ENCODE measurements around the gene ABHD1. TPM values are rescaled to one million over a fixed set of nuclear protein-coding genes. Genes with fewer than 3 reads are reported as not detected.
A peak's percentile ranks its signal among the peaks of the same experiment; 100 is the strongest.
"Not testable (repeated sequence)": the region's sequence is repeated elsewhere in the genome, so short reads cannot be mapped to it uniquely, and the experiment has no call there.

Gene ABHD1
- total RNA-seq, 1 experiment from 2014 or later: not detected

DNA sequence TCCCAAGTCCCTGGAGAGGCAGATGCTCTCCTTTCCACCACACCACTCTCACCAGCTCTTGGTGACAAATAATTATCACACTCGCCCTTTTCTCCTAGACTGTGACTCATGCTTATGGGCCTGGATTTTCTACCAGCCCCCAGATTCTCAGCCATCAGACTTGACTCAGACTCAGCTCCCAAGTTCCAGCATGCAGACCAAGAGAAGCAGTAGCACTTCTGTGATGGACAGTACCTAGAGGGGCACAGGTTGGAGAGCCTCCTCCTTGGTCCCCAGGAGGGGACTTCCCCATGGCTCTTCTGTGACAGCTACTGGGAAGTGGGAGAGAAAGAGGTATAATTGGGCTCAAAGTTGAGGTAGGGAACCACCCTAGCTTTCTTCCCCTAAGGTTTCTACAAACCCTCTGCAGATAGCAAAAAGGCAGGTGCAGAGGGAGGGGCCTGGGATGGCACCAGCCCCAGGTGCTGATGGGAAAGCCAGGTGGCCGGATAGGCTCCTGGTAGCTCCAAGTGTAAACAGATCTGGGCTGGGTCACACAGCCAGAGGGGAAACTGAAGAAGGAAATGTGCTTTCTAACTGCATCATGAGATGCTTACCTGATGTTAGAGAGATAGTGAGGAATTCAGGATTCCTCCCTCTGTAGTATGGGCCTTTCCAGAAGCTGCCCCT lies 29.3 kb downstream of the ABHD1 start:
- DNase-seq: no peak
- H3K36me3 ChIP-seq (replicated peaks; ENCODE audit: control insufficient read depth, insufficient read depth, low read length): no peaks in the 10 kb centered on the region
- H3K4me3 ChIP-seq (ENCODE audit: insufficient read depth, low read depth, low read length): no peak overlapping the region
- no peaks in the 10 kb centered on the region for H3K27me3 ChIP-seq (ENCODE audit: control insufficient read depth, insufficient read depth, low read length)

DNA sequence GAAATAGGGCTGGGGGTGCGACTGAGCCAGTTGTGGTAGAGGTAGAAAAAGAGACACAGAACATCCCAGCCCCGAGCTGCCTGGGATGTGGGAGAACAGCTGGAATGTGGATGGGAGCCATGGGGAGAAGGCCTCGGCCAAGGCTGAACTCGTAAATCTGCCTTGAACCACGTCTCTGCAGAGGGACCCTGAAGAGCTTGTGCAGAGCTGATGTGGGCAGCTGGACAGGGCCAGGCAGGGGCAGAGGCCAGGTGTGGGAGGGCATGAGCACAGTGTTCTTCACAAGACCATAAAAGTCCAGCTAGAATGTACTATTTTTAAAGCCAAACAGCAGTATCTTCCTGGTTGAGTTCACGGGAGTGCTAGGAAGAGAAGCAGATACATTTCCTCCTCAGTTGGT lies 30.9 kb downstream of the ABHD1 start:
- no peak for DNase-seq

DNA sequence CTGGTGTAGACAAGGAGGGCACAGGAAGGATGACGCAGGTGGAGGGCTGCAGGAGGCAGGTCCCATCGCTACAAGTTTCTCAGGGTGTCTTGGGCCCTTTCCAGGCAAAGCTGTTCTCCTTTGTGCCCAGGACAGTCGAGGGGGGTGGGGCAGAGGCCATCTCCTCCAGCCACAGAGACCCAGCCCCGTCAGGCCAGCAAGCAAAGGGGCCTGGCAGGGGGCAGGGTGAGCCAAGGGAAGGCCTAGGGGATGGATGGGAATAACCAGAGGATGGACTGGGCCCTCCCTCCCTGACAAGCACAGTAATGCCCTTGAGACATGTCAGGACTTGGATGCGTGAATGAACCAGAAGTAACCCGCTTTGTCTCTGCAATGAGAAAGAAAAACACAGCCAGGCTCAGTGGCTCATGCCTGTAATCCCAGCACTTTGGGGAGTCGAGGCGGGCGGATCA lies 31.5 kb downstream of the ABHD1 start:
- DNase-seq: peak; percentile 56
- H3K4me3 ChIP-seq (ENCODE audit: insufficient read depth, low read depth, low read length): no peak overlapping the region
- H3K27me3 ChIP-seq (ENCODE audit: control insufficient read depth, insufficient read depth, low read length): no peaks in the 10 kb centered on the region
- no peaks in the 10 kb centered on the region for H3K36me3 ChIP-seq (replicated peaks; ENCODE audit: control insufficient read depth, insufficient read depth, low read length)

More for the DNA sequence above, 30.9 kb downstream of the ABHD1 start:
- Histone ChIP-seq H3K36me3 (replicated peaks; ENCODE audit: control insufficient read depth, insufficient read depth, low read length) (no peaks in the 10 kb centered on the region), H3K27me3 (ENCODE audit: control insufficient read depth, insufficient read depth, low read length) (no peaks in the 10 kb centered on the region), H3K4me3 (ENCODE audit: insufficient read depth, low read depth, low read length) (no peak overlapping the region)

DNA sequence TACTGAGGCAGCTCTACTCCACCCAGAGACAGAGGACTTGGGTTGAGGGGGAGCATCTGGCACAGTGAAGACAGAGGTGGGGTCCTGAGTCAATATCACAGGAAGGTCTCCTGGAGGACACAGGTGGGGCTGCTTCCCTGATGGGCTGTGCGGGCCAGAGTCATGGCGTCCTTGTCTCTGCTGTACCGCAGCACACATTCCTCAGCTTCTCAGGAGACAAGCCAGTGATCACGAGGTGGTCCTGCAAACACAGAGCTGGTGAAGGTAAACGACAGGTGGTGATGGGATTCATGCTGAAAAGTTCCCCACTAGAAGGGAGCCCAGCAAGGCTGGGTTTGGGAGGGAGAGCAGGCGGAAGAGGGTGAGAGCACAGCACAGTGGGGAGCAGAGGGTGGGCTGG lies 34.9 kb downstream of the ABHD1 start:
- Histone ChIP-seq H3K36me3 (replicated peaks; ENCODE audit: control insufficient read depth, insufficient read depth, low read length) (no peaks in the 10 kb centered on the region), H3K4me3 (ENCODE audit: insufficient read depth, low read depth, low read length) (no peak overlapping the region), H3K27me3 (ENCODE audit: control insufficient read depth, insufficient read depth, low read length) (no peaks in the 10 kb centered on the region)
- no peak for DNase-seq

DNA sequence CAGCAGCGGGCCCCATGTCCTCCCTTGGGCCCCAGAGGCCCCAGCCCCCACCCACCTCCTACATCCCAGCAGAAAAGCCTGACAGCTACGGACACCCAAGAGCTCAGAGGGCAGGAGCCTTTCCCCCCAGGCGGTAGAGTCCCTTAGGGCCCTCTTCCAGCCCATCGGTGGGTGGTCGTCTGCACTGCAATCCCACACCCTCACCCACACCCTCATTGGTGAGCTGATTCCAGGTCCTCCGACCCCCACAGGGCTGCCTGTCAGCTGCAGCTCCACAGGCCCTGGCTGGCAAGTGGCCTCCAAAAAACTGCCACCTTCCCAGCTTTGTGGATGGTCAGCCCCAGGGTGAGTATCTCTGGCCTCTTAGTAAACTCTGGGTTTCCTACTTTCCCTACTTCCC lies 35.7 kb downstream of the ABHD1 start:
- Histone ChIP-seq H3K36me3 (replicated peaks; ENCODE audit: control insufficient read depth, insufficient read depth, low read length) (no peaks in the 10 kb centered on the region), H3K4me3 (ENCODE audit: insufficient read depth, low read depth, low read length) (no peak overlapping the region), H3K27me3 (ENCODE audit: control insufficient read depth, insufficient read depth, low read length) (no peaks in the 10 kb centered on the region)
- DNase-seq: no peak

DNA sequence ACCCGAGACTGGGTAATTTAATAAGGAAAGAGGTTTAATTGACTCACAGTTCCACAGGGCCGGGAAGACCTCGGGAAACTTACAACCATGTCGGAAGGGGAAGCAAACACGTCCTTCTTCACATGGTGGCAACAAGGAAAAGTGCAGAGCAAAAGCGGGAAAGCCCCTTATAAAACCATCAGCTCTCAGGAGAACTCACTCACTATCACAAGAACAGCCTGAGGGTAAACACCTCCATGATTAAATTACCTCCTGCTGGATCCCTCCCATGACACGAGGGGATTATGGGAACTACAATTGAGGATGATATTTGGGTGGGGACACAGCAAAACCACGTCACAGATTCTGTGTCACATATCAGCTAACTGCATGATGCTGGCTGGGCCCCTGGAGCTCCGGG lies 36.6 kb downstream of the ABHD1 start:
- DNase-seq: no peak
- Histone ChIP-seq H3K36me3 (replicated peaks; ENCODE audit: control insufficient read depth, insufficient read depth, low read length) (no peaks in the 10 kb centered on the region), H3K27me3 (ENCODE audit: control insufficient read depth, insufficient read depth, low read length) (no peaks in the 10 kb centered on the region), H3K4me3 (ENCODE audit: insufficient read depth, low read depth, low read length) (no peak overlapping the region)

DNA sequence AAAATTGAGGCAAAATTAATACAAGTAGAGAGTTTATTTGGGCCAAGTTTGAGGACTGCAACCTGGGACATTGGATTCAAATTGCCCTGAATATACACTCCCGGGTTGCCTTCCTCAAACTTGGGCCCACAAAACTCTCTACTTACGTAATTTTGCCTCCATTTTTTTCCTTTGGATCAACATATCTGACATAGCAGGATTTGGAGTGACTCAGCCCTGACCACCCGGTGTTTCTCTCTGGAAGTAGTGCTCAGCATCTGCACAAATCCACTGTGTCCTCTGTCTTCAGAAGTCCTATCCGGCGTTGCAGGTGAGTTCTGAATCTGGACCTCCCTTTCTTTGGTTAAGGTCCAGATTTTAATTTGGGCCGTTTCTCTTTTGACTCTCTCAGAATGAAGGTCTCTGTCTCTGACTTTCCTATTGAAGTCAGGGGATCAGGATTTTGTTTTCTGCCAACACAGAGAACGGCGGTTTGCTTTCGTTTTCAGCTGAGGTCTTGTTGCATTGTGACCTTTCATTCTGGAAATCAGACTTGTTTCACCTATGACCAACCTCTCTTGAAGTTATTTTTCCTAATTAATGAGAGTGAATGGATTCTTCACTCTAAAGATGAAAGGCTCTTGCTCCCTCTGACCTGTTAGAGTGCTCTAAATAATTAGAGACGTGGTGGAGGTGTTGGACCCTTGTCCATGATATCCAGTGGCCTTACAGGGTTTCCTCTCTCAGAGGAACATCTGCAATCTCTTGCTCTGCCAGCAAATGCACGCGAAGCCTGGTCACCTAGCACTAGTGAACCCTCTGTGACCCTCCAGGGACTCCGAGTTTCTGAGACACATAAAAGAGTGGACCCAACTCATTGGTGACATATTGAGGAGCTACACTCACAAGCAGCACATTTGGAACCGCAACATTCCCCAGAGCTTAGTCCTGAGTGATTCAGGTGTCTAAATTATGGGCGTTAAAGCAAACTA lies 38.8 kb downstream of the ABHD1 start:
- DNase-seq: no peak
- Histone ChIP-seq H3K27me3 (ENCODE audit: control insufficient read depth, insufficient read depth, low read length) (no peaks in the 10 kb centered on the region), H3K4me3 (ENCODE audit: insufficient read depth, low read depth, low read length) (no peak overlapping the region), H3K36me3 (replicated peaks; ENCODE audit: control insufficient read depth, insufficient read depth, low read length) (no peaks in the 10 kb centered on the region)

DNA sequence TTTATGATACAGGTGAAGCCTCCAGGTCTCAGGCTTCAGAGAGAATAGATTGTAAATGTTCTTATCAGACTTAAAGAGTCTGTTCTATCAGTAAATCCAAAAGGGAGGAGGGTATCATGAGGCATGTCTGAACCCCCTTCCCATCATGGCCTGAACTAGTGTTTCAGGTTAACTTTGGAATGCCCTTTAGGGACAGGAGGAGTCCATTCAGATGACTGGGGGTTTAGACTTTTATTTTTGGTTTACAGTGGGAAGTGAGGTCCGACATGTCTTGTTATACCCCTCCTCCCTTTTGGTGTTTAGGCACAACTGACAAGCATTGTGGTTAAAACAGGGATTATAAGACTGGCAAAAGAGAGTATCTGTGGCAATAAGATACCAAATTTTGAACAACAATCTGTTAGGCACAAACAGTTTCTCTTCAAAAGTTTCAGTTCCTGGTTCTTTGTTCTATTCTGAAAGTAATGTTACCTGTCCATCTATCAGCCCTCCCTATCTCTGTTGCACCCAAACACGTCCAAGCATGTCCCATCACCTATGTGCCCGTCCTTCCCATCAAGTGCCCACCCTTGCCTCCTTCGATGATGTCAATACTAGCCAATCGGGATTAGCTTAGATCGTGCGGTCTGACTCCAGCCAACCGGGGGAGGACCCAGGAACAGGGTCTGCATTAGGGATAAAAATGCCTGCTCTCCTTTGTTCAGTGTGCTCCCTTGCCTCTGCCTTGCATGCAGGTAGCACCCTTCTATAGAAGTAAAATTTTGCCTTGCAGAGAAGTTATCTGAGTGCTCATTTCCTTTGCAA lies 41.5 kb downstream of the ABHD1 start:
- no peaks in the 10 kb centered on the region for H3K27me3 ChIP-seq (ENCODE audit: control insufficient read depth, insufficient read depth, low read length)
- DNase-seq: no peak
- no peaks in the 10 kb centered on the region for H3K36me3 ChIP-seq (replicated peaks; ENCODE audit: control insufficient read depth, insufficient read depth, low read length)

DNA sequence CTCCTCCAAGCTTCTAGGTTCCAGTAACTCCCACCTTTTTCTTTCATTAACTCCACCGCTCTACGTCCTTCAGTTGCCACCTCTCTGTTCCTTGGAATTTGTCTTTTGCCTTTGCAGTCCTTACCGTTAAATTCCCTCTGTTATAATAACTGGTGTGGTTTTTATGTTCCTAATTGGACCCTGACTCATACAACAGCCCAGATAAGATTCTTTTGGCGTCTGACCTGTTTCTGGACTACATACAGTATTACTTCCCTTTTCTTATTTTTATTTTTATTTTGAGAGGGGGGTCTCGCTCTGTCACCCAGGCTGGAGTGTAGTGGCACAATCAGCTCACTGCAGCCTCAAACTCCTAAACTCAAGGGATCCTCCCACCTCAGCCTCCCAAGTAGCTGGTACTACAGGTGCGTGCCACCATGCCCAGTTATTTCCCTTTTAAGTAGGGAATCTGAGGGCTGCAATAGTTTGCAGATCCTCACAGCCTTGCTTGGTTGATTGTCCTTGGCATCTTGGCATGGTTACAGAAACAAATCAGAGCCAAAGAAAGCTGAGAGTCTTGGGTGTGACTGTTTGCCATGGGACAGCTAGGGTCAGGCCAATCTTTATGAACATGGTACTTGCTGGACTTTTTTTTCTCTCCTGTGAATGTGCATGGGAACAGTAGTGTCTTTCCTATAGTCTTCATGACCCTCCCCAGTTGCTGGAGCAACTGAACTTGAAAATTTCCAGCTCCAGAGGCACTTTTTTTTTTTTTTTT lies 47.1 kb downstream of the ABHD1 start:
- Histone ChIP-seq H3K36me3 (replicated peaks; ENCODE audit: control insufficient read depth, insufficient read depth, low read length) (no peaks in the 10 kb centered on the region), H3K27me3 (ENCODE audit: control insufficient read depth, insufficient read depth, low read length) (no peaks in the 10 kb centered on the region; the same call in 1 of the 2 replicates), H3K4me3 (ENCODE audit: insufficient read depth, low read depth, low read length) (no peak overlapping the region)
- no peak for DNase-seq

More for the DNA sequence above, 41.5 kb downstream of the ABHD1 start:
- no peak overlapping the region for H3K4me3 ChIP-seq (ENCODE audit: insufficient read depth, low read depth, low read length)

DNA sequence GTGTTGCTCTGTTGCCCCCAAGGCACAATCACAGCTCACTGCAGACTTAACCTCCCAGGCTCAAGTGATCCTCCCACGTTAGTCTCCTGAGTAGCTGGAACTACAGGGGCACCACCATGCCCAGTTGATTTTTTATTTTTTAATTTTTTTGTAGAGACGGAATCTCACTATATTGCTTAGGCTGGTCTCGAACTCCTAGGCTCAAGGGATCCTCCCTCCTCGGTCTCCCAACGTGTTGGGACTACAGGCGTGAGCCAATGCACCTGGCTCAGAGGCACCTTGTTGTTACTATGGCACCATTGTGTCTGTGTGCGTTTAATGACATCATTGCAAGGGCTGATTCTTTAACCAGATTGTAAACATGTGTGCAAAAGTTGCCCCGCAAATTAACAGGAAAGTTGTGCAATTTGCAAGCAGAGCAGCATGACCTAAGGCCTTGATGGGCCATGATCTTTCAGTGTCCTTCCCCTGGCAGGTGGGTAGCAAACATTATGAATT lies 47.8 kb downstream of the ABHD1 start:
- H3K36me3 ChIP-seq (replicated peaks; ENCODE audit: control insufficient read depth, insufficient read depth, low read length): no peaks in the 10 kb centered on the region
- no peak for DNase-seq
- no peak overlapping the region for H3K4me3 ChIP-seq (ENCODE audit: insufficient read depth, low read depth, low read length)
- H3K27me3 ChIP-seq (ENCODE audit: control insufficient read depth, insufficient read depth, low read length): no peaks in the 10 kb centered on the region; the same call in 1 of the 2 replicates

DNA sequence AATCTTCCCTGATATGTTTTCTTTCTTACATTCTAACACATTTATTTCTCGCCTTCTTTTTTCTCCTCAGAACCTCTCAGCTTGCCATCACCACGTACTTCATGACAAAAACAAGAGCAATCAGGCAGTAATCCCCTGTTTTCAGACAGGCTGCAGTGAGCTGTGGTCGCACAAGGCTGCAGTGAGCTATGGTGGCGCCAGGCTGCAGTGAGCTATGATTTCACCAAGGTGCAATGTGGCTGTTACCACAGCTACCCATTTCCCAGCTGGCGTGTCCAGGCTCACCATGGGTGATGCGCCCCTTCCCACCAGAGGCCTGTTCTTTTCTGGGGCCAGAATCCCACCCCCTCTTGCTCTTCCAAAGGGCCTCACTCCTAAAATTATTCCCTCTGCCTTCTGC lies 51.0 kb downstream of the ABHD1 start:
- Histone ChIP-seq H3K4me3 (ENCODE audit: insufficient read depth, low read depth, low read length) (no peak overlapping the region), H3K27me3 (ENCODE audit: control insufficient read depth, insufficient read depth, low read length) (no peaks in the 10 kb centered on the region; the same call in 1 of the 2 replicates), H3K36me3 (replicated peaks; ENCODE audit: control insufficient read depth, insufficient read depth, low read length) (no peaks in the 10 kb centered on the region)
- DNase-seq: no peak

DNA sequence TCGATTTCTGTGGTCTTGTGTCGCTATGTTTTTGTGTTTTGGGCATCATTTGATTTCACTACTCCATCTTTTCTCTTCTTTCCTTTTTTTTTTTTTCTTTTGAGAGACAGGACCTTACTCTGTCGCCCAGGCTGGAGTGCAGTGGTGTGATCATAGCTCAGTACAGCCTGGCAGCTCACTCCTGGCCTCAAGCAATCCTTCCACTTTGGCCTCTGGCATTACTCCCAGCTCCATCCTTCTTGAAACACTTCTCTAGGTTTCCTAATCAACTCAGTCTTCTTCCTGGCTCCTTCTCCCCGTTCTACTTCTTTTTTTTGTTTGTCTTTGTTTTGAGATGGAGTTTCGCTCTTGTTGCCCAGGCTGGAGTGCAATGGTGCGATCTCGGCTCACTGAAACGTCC lies 51.7 kb downstream of the ABHD1 start:
- H3K27me3 ChIP-seq (ENCODE audit: control insufficient read depth, insufficient read depth, low read length): no peaks in the 10 kb centered on the region; the same call in 1 of the 2 replicates
- H3K4me3 ChIP-seq (ENCODE audit: insufficient read depth, low read depth, low read length): no peak overlapping the region
- no peaks in the 10 kb centered on the region for H3K36me3 ChIP-seq (replicated peaks; ENCODE audit: control insufficient read depth, insufficient read depth, low read length)
- no peak for DNase-seq

DNA sequence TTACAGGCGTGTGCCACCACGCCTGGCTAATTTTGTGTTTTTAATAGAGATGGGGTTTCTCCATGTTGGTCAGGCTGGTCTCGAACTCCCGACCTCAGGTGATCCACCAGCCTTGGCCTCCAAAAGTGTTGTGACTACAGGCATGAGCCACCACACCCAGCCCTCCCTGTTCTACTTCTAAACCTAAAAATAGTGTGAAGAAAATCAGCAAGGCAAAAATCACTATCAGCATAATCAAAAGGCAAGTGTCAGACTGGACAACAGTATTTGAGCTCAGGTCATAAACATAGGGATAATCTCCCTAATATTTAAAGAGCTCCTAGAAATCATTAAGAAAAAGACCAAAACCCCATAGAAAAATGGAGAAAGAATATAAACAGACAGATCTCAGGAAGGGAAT lies 52.2 kb downstream of the ABHD1 start:
- H3K36me3 ChIP-seq (replicated peaks; ENCODE audit: control insufficient read depth, insufficient read depth, low read length); DNase-seq; H3K27me3 ChIP-seq (ENCODE audit: control insufficient read depth, insufficient read depth, low read length); H3K4me3 ChIP-seq (ENCODE audit: insufficient read depth, low read depth, low read length): not testable (repeated sequence)

Measured in H7 (cell line).